HEK293T (cell line): Measurements from ENCODE around the gene SETD1A.

Source experiments
- CTCF ChIA-PET: fragments of 350-600 bp; formaldehyde crosslinking; extraction: SDS; loops from one replicate; lab custom pipeline; 2021; ENCODE audit warnings: antibody characterized with exemption, inconsistent platforms; lab: Yijun Ruan, JAX
- POLR2A ChIA-PET: fragments of 350-600 bp; formaldehyde crosslinking; extraction: SDS; loops from one replicate; lab custom pipeline; 2020; ENCODE audit warnings: antibody characterized with exemption, inconsistent platforms; lab: Yijun Ruan, JAX
- DNase-seq: peaks from one replicate; pipeline ENCODE4 v3.0.0; 2012; ENCODE audit warnings: mixed read lengths; ENCODE audit errors: extremely low spot score
- ARNT ChIP-seq: fragments of 450-650 bp; IDR thresholded peaks from 2 replicates; pipeline ENCODE4 v1.6.1; 2017; ENCODE audit warnings: mild to moderate bottlenecking
- BHLHE40 ChIP-seq: fragments of 450-650 bp; IDR thresholded peaks from 2 replicates; pipeline ENCODE4 v1.6.1; 2016; ENCODE audit warnings: mild to moderate bottlenecking, moderate library complexity, borderline replicate concordance
- CTBP1 ChIP-seq: fragments of 450-650 bp; IDR thresholded peaks from 2 replicates; pipeline ENCODE4 v1.6.1; 2016; ENCODE audit warnings: borderline replicate concordance
- ELF4 ChIP-seq: fragments of 450-650 bp; IDR thresholded peaks from 2 replicates; pipeline ENCODE4 v1.6.1; 2017; ENCODE audit warnings: antibody characterized with exemption
- FOXA1 ChIP-seq: fragments of 450-650 bp; IDR thresholded peaks from 2 replicates; pipeline ENCODE4 v1.6.1; 2016; ENCODE audit warnings: mild to moderate bottlenecking
- FOXK2 ChIP-seq: fragments of 450-650 bp; IDR thresholded peaks from 2 replicates; pipeline ENCODE4 v1.6.1; 2016; ENCODE audit warnings: mild to moderate bottlenecking
- FOXM1 ChIP-seq: fragments of 450-650 bp; IDR thresholded peaks from 2 replicates; pipeline ENCODE4 v1.6.1; 2017; ENCODE audit warnings: mild to moderate bottlenecking, borderline replicate concordance
- HDGF ChIP-seq: fragments of 450-650 bp; IDR thresholded peaks from 2 replicates; pipeline ENCODE4 v1.6.1; 2017; ENCODE audit warnings: antibody characterized with exemption, borderline replicate concordance
- L3MBTL2 ChIP-seq: fragments of 450-650 bp; conservative IDR thresholded peaks from 2 replicates; pipeline ENCODE4 v1.6.1; 2016; ENCODE audit warnings: mild to moderate bottlenecking
- LEF1 ChIP-seq: fragments of 450-650 bp; IDR thresholded peaks from 2 replicates; pipeline ENCODE4 v1.6.1; 2017; ENCODE audit warnings: mild to moderate bottlenecking, borderline replicate concordance
- NFRKB ChIP-seq: fragments of 450-650 bp; IDR thresholded peaks from 2 replicates; pipeline ENCODE4 v1.6.1; 2016; ENCODE audit warnings: mild to moderate bottlenecking, moderate library complexity
- SP1 ChIP-seq: fragments of 450-650 bp; IDR thresholded peaks from 2 replicates; pipeline ENCODE4 v1.6.1; 2017
- SUZ12 ChIP-seq: fragments of 450-650 bp; IDR thresholded peaks from 2 replicates; pipeline ENCODE4 v1.6.1; 2016; ENCODE audit warnings: mild to moderate bottlenecking
- TARDBP ChIP-seq: fragments of 450-650 bp; IDR thresholded peaks from 2 replicates; pipeline ENCODE4 v1.6.1; 2016
- ZNF384 ChIP-seq: fragments of 450-650 bp; IDR thresholded peaks from 2 replicates; pipeline ENCODE4 v1.6.1; 2016
- TF ChIP-seq, protein P1 (sequence below): fragments of 450-650 bp; IDR thresholded peaks from 2 replicates; pipeline ENCODE4 v1.6.1; 2016

Gene SETD1A

GRCh38 chr16:30953511-30954124, 3.9 kb upstream of the SETD1A start:
- ChIA-PET POLR2A (interaction anchor here (0.8 to 2.5 kb wide), 9 partner anchors 26 to 1147 kb away, joined by 3 to 7 read pairs (median 3); partner anchors contain the start of genes ALDOA, CTF1, FUS and KAT8), CTCF (interaction anchor here (0.6 to 3.3 kb wide), 22 partner anchors 10 to 1143 kb away, joined by 3 to 39 read pairs (median 3); partner anchors contain the start of genes HSD3B7 and TLCD3B)
- TF ChIP-seq, protein P1, sequence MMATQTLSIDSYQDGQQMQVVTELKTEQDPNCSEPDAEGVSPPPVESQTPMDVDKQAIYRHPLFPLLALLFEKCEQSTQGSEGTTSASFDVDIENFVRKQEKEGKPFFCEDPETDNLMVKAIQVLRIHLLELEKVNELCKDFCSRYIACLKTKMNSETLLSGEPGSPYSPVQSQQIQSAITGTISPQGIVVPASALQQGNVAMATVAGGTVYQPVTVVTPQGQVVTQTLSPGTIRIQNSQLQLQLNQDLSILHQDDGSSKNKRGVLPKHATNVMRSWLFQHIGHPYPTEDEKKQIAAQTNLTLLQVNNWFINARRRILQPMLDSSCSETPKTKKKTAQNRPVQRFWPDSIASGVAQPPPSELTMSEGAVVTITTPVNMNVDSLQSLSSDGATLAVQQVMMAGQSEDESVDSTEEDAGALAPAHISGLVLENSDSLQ: no peak
- TF ChIP-seq BHLHE40 (no peak), FOXA1 (no peak), TARDBP (no peak), CTBP1 (no peak), L3MBTL2 (no peak), SUZ12 (no peak), ELF4 (no peak), FOXM1 (no peak), HDGF (no peak), LEF1 (no peak), FOXK2 (no peak), SP1 (no peak)
- peak; percentile 81 for DNase-seq

GRCh38 chr16:30954993-30955392, 2.6 kb upstream of the SETD1A start:
- no peak for TF ChIP-seq NFRKB
- no peak for DNase-seq
- ChIA-PET CTCF (interaction anchor here (0.5 to 3.3 kb wide), 4 partner anchors 12 to 1107 kb away, joined by 3 to 39 read pairs (median 4); partner anchors contain the start of gene CTF1), POLR2A (no interaction called here)

GRCh38 chr16:30956601-30957455, 726 bp upstream of the SETD1A start:
- TF ChIP-seq ZNF384 (no peak), ARNT (peak; percentile 6; the same call in 1 of the 2 replicates), FOXM1 (peak; percentile 60; the same call in 1 of the 2 replicates)
- peak; percentile 94 for DNase-seq
- ChIA-PET POLR2A (interaction anchor here (1.0 to 2.2 kb wide), 3 partner anchors 10 to 486 kb away, joined by 3 to 8 read pairs (median 3); partner anchors contain the start of gene ZNF843), CTCF (interaction anchor here (0.7 kb wide), 1 partner anchor 116 kb away, joined by 3 read pairs; no protein-coding TSS in a partner anchor)

- TF ChIP-seq TARDBP: no peak
- TF ChIP-seq FOXM1: no peak
- ChIA-PET POLR2A (interaction anchor here (0.7 to 2.2 kb wide), 7 partner anchors 8 to 221 kb away, joined by 3 to 8 read pairs (median 3); partner anchors contain the start of genes FUS and KAT8), CTCF (interaction anchor here (0.8 to 1.0 kb wide), 3 partner anchors 16 to 24 kb away, joined by 3 to 5 read pairs (median 3); no protein-coding TSS in a partner anchor)
- DNase-seq: peak; percentile 83
Observed at GRCh38 chr16:30958175-30959079, 873 bp downstream of the SETD1A start.

DNA sequence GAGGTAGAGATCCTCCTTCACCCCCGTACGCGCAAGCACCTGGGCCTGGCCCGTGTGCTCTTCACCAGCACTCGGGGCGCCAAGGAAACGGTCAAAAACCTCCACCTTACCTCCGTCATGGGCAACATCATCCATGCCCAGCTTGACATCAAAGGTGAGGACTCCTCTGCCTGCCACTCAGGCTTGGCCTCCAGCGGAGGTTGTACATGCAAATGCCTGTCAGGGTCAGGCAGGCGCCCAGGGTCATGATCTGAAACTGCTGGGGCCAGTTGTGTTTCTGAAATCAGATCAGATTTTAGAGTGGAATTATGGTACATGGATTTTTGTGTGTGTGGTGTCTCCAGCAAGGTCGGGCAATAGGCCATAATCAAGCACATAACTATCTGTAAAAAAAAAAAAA, 3.8 kb downstream of the SETD1A start:
- TF ChIP-seq BHLHE40: no peak
- TF ChIP-seq ELF4: no peak
- ChIA-PET CTCF (no interaction called here), POLR2A (no interaction called here)
- DNase-seq: no peak

GRCh38 chr16:30963925-30964511, 6.5 kb downstream of the SETD1A start:
- no peak for DNase-seq
- ChIA-PET CTCF (interaction anchor here (0.9 to 1.8 kb wide), 2 partner anchors 10 to 20 kb away, joined by 3 to 5 read pairs; partner anchors contain the start of gene HSD3B7), POLR2A (interaction anchor here (0.9 to 1.0 kb wide), 2 partner anchors 19 to 26 kb away, joined by 3 read pairs; no protein-coding TSS in a partner anchor)
- TF ChIP-seq CTBP1 (no peak), BHLHE40 (no peak), NFRKB (no peak), TARDBP (no peak), HDGF (no peak), ARNT (no peak), SP1 (no peak), ZNF384 (no peak), LEF1 (no peak), FOXK2 (no peak), ELF4 (no peak), L3MBTL2 (no peak), SUZ12 (no peak)
- TF ChIP-seq, protein P1: no peak
